BE2C (cell line): ENCODE measurements around the gene TCEA3.

Source experiments
- DNase-seq: peaks from one replicate; pipeline ENCODE4 v3.0.0-alpha.2; 2020
- H3K27me3 ChIP-seq: fragments of 250-450 bp; sonication (Bioruptor Pico); 2 replicates; pipeline ENCODE4 v1.5.1; 2020; ENCODE audit warnings: mild to moderate bottlenecking
- H3K36me3 ChIP-seq: fragments of 250-450 bp; sonication (Bioruptor Pico); 2 replicates; pipeline ENCODE4 v1.5.1; 2020; ENCODE audit warnings: mild to moderate bottlenecking
- H3K4me1 ChIP-seq: fragments of 250-450 bp; sonication (Bioruptor Pico); 2 replicates; pipeline ENCODE4 v1.5.1; 2020
- H3K4me3 ChIP-seq: 2 replicates; pipeline ENCODE4 v1.5.1; 2011; ENCODE audit warnings: low read depth, low read length
- H3K9me3 ChIP-seq: fragments of 250-450 bp; sonication (Bioruptor Pico); 2 replicates; pipeline ENCODE4 v1.5.1; 2020
- TF ChIP-seq, protein P1 (sequence below): IDR thresholded peaks from 2 replicates; pipeline ENCODE4 v1.5.1; 2012; ENCODE audit warnings: mild to moderate bottlenecking, low read depth, low read length

The TCEA3 gene

DNA sequence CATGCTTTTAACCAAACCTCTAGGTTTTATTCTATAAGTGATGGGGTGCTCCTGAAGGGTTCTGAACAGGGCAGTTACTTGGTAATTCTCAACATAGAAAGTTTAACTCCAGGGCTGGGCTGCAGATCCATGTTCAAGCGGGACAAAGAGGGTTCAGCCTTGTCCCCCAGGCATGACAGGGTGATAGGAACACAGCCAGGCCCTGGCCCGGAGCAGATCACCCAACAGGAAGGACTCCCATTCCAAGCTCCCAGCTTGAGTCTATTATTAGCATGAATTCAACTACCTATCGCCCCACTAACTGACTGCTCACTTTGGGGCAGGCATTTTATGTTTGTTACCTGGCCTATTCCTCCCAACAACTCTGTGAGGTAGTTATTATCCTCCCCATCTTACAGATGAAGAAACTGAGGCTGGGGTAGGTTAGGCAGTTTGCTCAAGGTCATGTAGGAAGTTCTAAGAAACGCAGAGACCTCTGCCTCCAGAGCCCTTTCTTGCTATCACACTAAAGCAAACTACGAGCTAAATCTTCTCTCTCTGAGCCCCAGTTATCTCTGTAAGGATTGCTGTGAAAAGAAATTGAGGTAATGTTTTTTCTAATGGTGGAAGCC lies 44.9 kb upstream of the TCEA3 start:
- H3K4me3 ChIP-seq = no peak overlapping the region
- TF ChIP-seq, protein P1, sequence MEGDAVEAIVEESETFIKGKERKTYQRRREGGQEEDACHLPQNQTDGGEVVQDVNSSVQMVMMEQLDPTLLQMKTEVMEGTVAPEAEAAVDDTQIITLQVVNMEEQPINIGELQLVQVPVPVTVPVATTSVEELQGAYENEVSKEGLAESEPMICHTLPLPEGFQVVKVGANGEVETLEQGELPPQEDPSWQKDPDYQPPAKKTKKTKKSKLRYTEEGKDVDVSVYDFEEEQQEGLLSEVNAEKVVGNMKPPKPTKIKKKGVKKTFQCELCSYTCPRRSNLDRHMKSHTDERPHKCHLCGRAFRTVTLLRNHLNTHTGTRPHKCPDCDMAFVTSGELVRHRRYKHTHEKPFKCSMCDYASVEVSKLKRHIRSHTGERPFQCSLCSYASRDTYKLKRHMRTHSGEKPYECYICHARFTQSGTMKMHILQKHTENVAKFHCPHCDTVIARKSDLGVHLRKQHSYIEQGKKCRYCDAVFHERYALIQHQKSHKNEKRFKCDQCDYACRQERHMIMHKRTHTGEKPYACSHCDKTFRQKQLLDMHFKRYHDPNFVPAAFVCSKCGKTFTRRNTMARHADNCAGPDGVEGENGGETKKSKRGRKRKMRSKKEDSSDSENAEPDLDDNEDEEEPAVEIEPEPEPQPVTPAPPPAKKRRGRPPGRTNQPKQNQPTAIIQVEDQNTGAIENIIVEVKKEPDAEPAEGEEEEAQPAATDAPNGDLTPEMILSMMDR = no peak
- no peak for DNase-seq

DNA sequence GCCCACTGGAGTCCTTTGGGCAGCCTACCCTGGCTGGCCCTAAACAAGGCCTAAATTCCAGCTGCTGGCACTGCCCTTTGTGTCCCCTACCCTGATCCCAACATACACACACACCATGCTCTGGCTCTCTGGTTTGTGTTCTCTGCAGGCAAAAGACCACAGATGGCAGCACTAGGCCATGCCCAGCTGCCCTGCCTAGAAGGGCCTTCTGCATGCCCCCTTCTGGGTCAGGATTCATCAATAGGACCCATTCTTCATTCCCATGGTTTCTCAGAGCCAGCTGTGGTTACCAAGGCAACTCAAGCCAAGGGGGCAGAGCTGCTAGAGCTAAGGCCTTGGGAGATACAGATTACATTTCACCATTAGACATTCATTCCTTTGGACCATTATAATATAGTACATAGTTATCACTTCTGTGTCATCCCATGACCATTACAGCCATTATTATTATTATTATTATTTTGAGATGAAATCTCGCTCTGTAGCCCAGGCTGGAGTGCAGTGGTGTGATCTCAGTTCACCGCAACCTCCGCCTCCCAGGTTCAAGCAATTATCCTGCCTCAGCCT lies 42.0 kb upstream of the TCEA3 start:
- Histone ChIP-seq H3K9me3 (no peaks in the 10 kb centered on the region), H3K4me1 (no peaks in the 10 kb centered on the region), H3K27me3 (no peaks in the 10 kb centered on the region), H3K36me3 (no peaks in the 10 kb centered on the region), H3K4me3 (no peak overlapping the region)
- no peak for DNase-seq
- TF ChIP-seq, protein P1 = no peak

More for the DNA sequence above, 44.9 kb upstream of the TCEA3 start:
- Histone ChIP-seq H3K27me3 (no peaks in the 10 kb centered on the region), H3K4me1 (no peaks in the 10 kb centered on the region), H3K9me3 (no peaks in the 10 kb centered on the region), H3K36me3 (no peaks in the 10 kb centered on the region)

DNA sequence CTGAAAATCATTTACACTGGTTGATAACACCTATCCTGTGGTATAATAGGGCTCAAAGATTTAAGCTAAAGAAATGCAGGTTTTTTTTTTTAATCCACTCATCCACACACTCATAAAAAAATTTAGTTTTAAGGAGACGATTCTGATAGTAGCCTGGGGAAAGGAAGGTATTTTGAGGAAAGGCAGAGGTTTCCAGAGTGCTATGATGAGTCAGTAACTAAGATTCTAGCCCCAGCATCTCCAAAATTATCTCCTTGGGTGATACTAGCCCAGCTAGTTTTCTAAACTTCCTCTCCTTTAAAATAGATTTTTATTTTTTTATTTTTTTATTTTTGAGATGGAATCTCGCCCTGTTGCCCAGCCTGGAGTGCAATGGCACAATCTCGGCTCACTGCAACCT lies 38.7 kb upstream of the TCEA3 start:
- Histone ChIP-seq H3K9me3 (no peaks in the 10 kb centered on the region), H3K27me3 (no peaks in the 10 kb centered on the region), H3K36me3 (no peaks in the 10 kb centered on the region), H3K4me1 (no peaks in the 10 kb centered on the region), H3K4me3 (no peak overlapping the region)
- TF ChIP-seq, protein P1 = no peak
- no peak for DNase-seq

DNA sequence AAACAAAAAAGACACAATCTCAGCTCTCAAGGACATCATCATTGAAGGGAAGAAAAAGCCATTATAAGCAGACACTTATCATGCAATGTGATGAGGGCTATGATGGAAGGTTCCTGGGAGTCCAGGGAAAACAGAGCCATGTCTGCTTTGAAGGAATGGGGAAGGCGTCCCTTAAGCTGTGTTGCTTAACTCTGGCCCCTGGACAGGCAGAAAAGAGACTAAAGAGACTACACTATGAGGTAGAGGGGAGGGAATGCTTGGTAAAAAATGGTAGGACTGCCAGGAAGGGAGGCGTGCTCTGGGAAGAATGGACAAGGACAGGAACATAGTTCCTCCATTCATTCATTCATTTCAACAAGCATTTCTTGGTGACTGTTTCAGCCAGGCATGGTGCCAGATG lies 38.2 kb upstream of the TCEA3 start:
- no peak overlapping the region for H3K4me3 ChIP-seq
- no peak for DNase-seq
- H3K36me3 ChIP-seq = no peaks in the 10 kb centered on the region
- no peaks in the 10 kb centered on the region for H3K9me3 ChIP-seq
- H3K4me1 ChIP-seq = no peaks in the 10 kb centered on the region
- H3K27me3 ChIP-seq = no peaks in the 10 kb centered on the region
- TF ChIP-seq, protein P1 = no peak

DNA sequence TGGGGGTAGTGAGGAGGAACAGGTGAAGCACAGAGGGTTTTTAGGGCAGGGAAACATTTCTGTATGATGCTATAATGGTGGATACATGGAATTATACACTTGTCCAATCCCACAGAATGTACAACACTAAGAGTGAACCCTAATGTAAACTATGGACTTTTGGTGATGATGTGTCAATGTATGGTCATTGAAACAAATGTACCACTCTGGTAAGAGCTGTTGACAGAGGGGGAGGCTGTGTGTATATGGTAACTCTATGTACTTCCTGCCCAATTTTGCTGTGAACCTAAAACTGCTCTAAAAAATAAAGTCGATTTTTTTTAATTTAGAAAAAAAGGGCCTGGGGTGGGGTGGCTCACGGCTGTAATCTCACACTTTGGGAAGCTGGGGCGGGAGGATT lies 36.5 kb upstream of the TCEA3 start:
- Histone ChIP-seq H3K27me3 (no peaks in the 10 kb centered on the region), H3K36me3 (no peaks in the 10 kb centered on the region), H3K9me3 (no peaks in the 10 kb centered on the region), H3K4me3 (no peak overlapping the region), H3K4me1 (no peaks in the 10 kb centered on the region)
- TF ChIP-seq, protein P1 = no peak
- DNase-seq = no peak

DNA sequence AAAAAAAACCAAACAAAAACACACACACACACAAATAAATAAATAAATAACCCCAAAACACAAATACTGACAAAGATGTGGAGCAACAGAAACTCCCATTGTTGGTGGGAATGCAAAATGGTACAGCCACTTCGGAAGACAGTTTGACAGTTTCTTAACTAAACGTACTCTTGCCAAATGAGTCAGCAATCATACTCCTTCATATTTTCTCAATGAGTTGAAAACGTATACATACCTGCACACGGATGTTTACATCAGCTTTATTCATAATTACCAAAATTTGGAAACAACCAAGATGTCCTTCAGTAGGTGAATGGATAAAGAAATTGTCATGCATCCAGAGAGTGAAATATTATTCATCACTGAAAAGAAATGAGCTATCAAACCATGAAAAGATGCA lies 36.0 kb upstream of the TCEA3 start:
- TF ChIP-seq, protein P1 = no peak
- Histone ChIP-seq H3K27me3 (no peaks in the 10 kb centered on the region), H3K36me3 (no peaks in the 10 kb centered on the region), H3K4me3 (no peak overlapping the region), H3K4me1 (no peaks in the 10 kb centered on the region), H3K9me3 (no peaks in the 10 kb centered on the region)
- no peak for DNase-seq
